GM21619 (cell line): ENCODE results near the gene PPP2R5C.
"Not testable (repeated sequence)": the region's sequence is repeated elsewhere in the genome, so short reads cannot be mapped to it uniquely, and the experiment has no call there.

ENCODE experiments used
- ATAC-seq: cut with Tn5 transposase; IDR thresholded peaks from one replicate; pipeline ENCODE4 v1.9.1; 2021; ENCODE audit not compliant: unreplicated experiment

The PPP2R5C gene

GRCh38 chr14:101726954-101727302 lies 34.6 kb upstream of the PPP2R5C start:
- no peak for ATAC-seq

GRCh38 chr14:101727611-101728366 lies 33.7 kb upstream of the PPP2R5C start:
- no peak for ATAC-seq

GRCh38 chr14:101728367-101728742 lies 33.2 kb upstream of the PPP2R5C start:
- no peak for ATAC-seq

GRCh38 chr14:101729382-101729781 lies 32.1 kb upstream of the PPP2R5C start:
- no peak for ATAC-seq

GRCh38 chr14:101730157-101730556 lies 31.4 kb upstream of the PPP2R5C start:
- not testable (repeated sequence) for ATAC-seq

- ATAC-seq: no peak
Observed at GRCh38 chr14:101730626-101731186, 30.8 kb upstream of the PPP2R5C start.

- ATAC-seq: peak; percentile 77
Observed at GRCh38 chr14:101731187-101732080, 30.1 kb upstream of the PPP2R5C start.

- no peak for ATAC-seq
Observed at GRCh38 chr14:101732118-101732517, 29.4 kb upstream of the PPP2R5C start.

GRCh38 chr14:101733211-101733610 lies 28.3 kb upstream of the PPP2R5C start:
- ATAC-seq: no peak

- ATAC-seq: no peak
Observed at GRCh38 chr14:101734246-101734847, 27.2 kb upstream of the PPP2R5C start.

- ATAC-seq: no peak
Observed at GRCh38 chr14:101735453-101735852, 26.1 kb upstream of the PPP2R5C start.

- no peak for ATAC-seq
Observed at GRCh38 chr14:101736071-101736470, 25.4 kb upstream of the PPP2R5C start.

GRCh38 chr14:101736585-101736984 lies 24.9 kb upstream of the PPP2R5C start:
- no peak for ATAC-seq

- no peak for ATAC-seq
Observed at GRCh38 chr14:101737414-101738339, 23.8 kb upstream of the PPP2R5C start.

GRCh38 chr14:101738703-101739320 lies 22.7 kb upstream of the PPP2R5C start:
- no peak for ATAC-seq

GRCh38 chr14:101739446-101740141 lies 21.9 kb upstream of the PPP2R5C start:
- ATAC-seq: no peak

GRCh38 chr14:101740981-101741380 lies 20.5 kb upstream of the PPP2R5C start:
- ATAC-seq: no peak

GRCh38 chr14:101743701-101744100 lies 17.8 kb upstream of the PPP2R5C start:
- no peak for ATAC-seq

- ATAC-seq: not testable (repeated sequence)
Observed at GRCh38 chr14:101744382-101744781, 17.1 kb upstream of the PPP2R5C start.
